ENCODE measurements around the gene ABTB2.

DNA sequence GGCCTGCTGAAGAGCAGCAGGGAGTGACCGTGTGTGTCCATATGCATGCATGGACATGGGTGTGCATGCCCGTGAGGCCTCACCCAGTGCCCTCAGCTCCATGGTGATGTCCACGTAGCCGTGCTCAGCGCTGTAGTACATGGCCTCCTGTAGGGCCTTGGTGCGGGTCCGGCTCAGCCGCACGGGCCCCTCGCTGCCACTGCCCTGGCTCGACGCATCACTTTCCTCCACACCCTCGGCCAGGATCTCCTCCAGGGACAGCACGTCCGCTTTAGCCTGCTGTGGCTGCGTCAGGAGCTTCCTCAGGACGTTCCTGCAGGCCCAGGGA is 195.4 kb downstream of the ABTB2 start:
- TF ChIP-seq, protein P1, sequence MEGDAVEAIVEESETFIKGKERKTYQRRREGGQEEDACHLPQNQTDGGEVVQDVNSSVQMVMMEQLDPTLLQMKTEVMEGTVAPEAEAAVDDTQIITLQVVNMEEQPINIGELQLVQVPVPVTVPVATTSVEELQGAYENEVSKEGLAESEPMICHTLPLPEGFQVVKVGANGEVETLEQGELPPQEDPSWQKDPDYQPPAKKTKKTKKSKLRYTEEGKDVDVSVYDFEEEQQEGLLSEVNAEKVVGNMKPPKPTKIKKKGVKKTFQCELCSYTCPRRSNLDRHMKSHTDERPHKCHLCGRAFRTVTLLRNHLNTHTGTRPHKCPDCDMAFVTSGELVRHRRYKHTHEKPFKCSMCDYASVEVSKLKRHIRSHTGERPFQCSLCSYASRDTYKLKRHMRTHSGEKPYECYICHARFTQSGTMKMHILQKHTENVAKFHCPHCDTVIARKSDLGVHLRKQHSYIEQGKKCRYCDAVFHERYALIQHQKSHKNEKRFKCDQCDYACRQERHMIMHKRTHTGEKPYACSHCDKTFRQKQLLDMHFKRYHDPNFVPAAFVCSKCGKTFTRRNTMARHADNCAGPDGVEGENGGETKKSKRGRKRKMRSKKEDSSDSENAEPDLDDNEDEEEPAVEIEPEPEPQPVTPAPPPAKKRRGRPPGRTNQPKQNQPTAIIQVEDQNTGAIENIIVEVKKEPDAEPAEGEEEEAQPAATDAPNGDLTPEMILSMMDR (IDR thresholded peaks at IDR 0.05; ENCODE audit: poor library complexity): no peak
- no peak for TF ChIP-seq EZH2phosphoT487 (IDR thresholded peaks at IDR 0.05; ENCODE audit: low read depth, severe bottlenecking, unreplicated experiment)
